H1 (cell line): ENCODE data around the gene REL. TPM values are rescaled to one million over a fixed set of nuclear protein-coding genes. Genes with fewer than 3 reads are reported as not detected.
A peak's percentile ranks its signal among the peaks of the same experiment; 100 is the strongest.

Source experiments
- CTCF ChIA-PET: fragments of 300-600 bp; sonication (Branson Sonifier 250); formaldehyde crosslinking; loops from one replicate; lab custom pipeline; 2021; ENCODE audit not compliant: partially characterized antibody; lab: Charles Lee
- POLR2A ChIA-PET: fragments of 300-600 bp; sonication (Branson Sonifier 250); formaldehyde crosslinking; loops from one replicate; lab custom pipeline; 2021; ENCODE audit warnings: inconsistent platforms; ENCODE audit not compliant: partially characterized antibody; lab: Charles Lee
- DNase-seq, 2 experiments: peaks; one replicate each; pipeline versions ENCODE4 v3.0.0 to v3.0.0-alpha.2; 2010 to 2022; ENCODE audit warnings: low spot score in 2 of 2, low read depth in 1 of 2, mixed read lengths in 1 of 2
- FAIRE-seq: peaks from 2 replicates; lab custom pipeline; 2011; peaks lifted over from hg19 to GRCh38; lab: Jason Lieb, UNC
- H2AFZ ChIP-seq: 2 replicates; pipeline ENCODE4 v1.8.1; 2012; ENCODE audit warnings: low read length, inconsistent platforms
- H2AK5ac ChIP-seq: 2 replicates; pipeline ENCODE4 v1.6.1; 2013; ENCODE audit warnings: low read depth, low read length
- H2BK120ac ChIP-seq: replicated peaks from 2 replicates; pipeline ENCODE3; 2013; ENCODE audit warnings: low read depth, low read length, inconsistent platforms
- H2BK12ac ChIP-seq: 2 replicates; pipeline ENCODE4 v1.6.1; 2013; ENCODE audit warnings: low read depth, low read length
- H2BK15ac ChIP-seq: 2 replicates; pipeline ENCODE4 v1.6.1; 2013; ENCODE audit warnings: low read length
- H2BK20ac ChIP-seq: 2 replicates; pipeline ENCODE4 v1.6.1; 2013; ENCODE audit warnings: low read length
- H2BK5ac ChIP-seq: 2 replicates; pipeline ENCODE4 v1.6.1; 2013; ENCODE audit warnings: low read depth, low read length
- H3K14ac ChIP-seq: 2 replicates; pipeline ENCODE4 v1.6.1; 2013; ENCODE audit warnings: inconsistent platforms; ENCODE audit not compliant: insufficient read length
- H3K18ac ChIP-seq: 2 replicates; pipeline ENCODE4 v1.6.1; 2013; ENCODE audit warnings: low read length; ENCODE audit errors: extremely low read depth
- H3K23ac ChIP-seq: 2 replicates; pipeline ENCODE4 v1.6.1; 2013; ENCODE audit warnings: inconsistent platforms; ENCODE audit not compliant: insufficient read length
- H3K23me2 ChIP-seq: 2 replicates; pipeline ENCODE4 v1.6.1; 2013; ENCODE audit warnings: low read depth, low read length
- H3K27ac ChIP-seq: 2 replicates; pipeline ENCODE4 v1.6.1; 2011; ENCODE audit warnings: low read depth, low read length, inconsistent platforms
- H3K27me3 ChIP-seq, 4 experiments: replicated peaks in 1 of 4; 1 replicate in 1 of 4; 2 replicates in 3 of 4; pipeline versions ENCODE4 v1.6.1 to v1.8.1; 2011 to 2013; ENCODE audit warnings: low read length in 3 of 4, mild to moderate bottlenecking in 3 of 4, inconsistent platforms in 2 of 4, mixed read lengths in 2 of 4, moderate library complexity in 1 of 4; ENCODE audit not compliant: control insufficient read depth in 3 of 4, insufficient read depth in 3 of 4; ENCODE audit errors: extremely low read depth in 1 of 4
- H3K36me3 ChIP-seq, 4 experiments: 2 replicates each; pipeline versions ENCODE4 v1.6.1 to v1.8.1; 2011 to 2013; ENCODE audit warnings: mild to moderate bottlenecking in 4 of 4, low read length in 3 of 4, moderate library complexity in 2 of 4, control low read depth in 1 of 4, inconsistent platforms in 1 of 4; ENCODE audit not compliant: insufficient read depth in 4 of 4, control insufficient read depth in 2 of 4
- H3K4ac ChIP-seq: replicated peaks from 2 replicates; pipeline ENCODE3; 2013; ENCODE audit warnings: low read length, low read depth, mixed read lengths, inconsistent platforms; ENCODE audit not compliant: insufficient read length
- H3K4me1 ChIP-seq, 4 experiments: replicated peaks in 1 of 4; 1 replicate in 1 of 4; 2 replicates in 3 of 4; pipeline versions ENCODE4 v1.6.1 to v1.8.1; 2011 to 2013; ENCODE audit warnings: low read length in 3 of 4, inconsistent platforms in 2 of 4, mixed read lengths in 1 of 4; ENCODE audit not compliant: insufficient read depth in 4 of 4, control insufficient read depth in 3 of 4
- H3K4me2 ChIP-seq, 2 experiments: 2 replicates each; pipeline versions ENCODE4 v1.6.1 to v1.8.1; 2011 to 2013; ENCODE audit warnings: low read depth in 2 of 2, low read length in 2 of 2, control low read depth in 1 of 2, inconsistent platforms in 1 of 2, mild to moderate bottlenecking in 1 of 2; ENCODE audit not compliant: insufficient read depth in 1 of 2
- H3K4me3 ChIP-seq, 4 experiments: fragments of 200-600, 300-600 bp in 1 of 4; sonication (generic), shearing (Covaris generic), sonication (Bioruptor Twin) in 1 of 4; 2 replicates each; pipeline versions ENCODE4 v1.5.1 to v1.8.1; 2011 to 2016; ENCODE audit warnings: low read length in 4 of 4, low read depth in 3 of 4, control low read depth in 2 of 4, inconsistent platforms in 2 of 4, mild to moderate bottlenecking in 2 of 4, mixed read lengths in 1 of 4, moderate library complexity in 1 of 4; ENCODE audit not compliant: insufficient read depth in 2 of 4; ENCODE audit errors: extremely low read depth in 1 of 4
- H3K56ac ChIP-seq: replicated peaks from 2 replicates; pipeline ENCODE3; 2013; ENCODE audit warnings: low read depth, mild to moderate bottlenecking, mixed read lengths, low read length, inconsistent platforms; ENCODE audit not compliant: insufficient read length
- H3K79me1 ChIP-seq: 2 replicates; pipeline ENCODE4 v1.6.1; 2013; ENCODE audit warnings: low read depth, low read length, control low read depth
- H3K79me2 ChIP-seq, 2 experiments: 2 replicates each; pipeline versions ENCODE4 v1.6.1 to v1.8.1; 2012 to 2013; ENCODE audit warnings: low read length in 2 of 2, mild to moderate bottlenecking in 2 of 2, inconsistent platforms in 1 of 2; ENCODE audit not compliant: insufficient read depth in 2 of 2, control insufficient read depth in 1 of 2
- H3K9ac ChIP-seq, 4 experiments: replicated peaks in 1 of 4; 1 replicate in 1 of 4; 2 replicates in 3 of 4; pipeline versions ENCODE4 v1.6.1 to v1.8.1; 2011 to 2013; ENCODE audit warnings: low read depth in 3 of 4, low read length in 3 of 4, control low read depth in 2 of 4, mild to moderate bottlenecking in 2 of 4, moderate library complexity in 2 of 4, inconsistent platforms in 1 of 4; ENCODE audit errors: extremely low read depth in 1 of 4
- H3K9me3 ChIP-seq, 2 experiments: 2 replicates each; pipeline versions ENCODE4 v1.6.1 to v1.8.1; 2012 to 2013; ENCODE audit warnings: mild to moderate bottlenecking in 2 of 2, moderate library complexity in 2 of 2, control low read depth in 1 of 2, inconsistent platforms in 1 of 2, low read depth in 1 of 2, low read length in 1 of 2, mixed read lengths in 1 of 2; ENCODE audit not compliant: insufficient read depth in 2 of 2
- H4K20me1 ChIP-seq, 2 experiments: replicated peaks in 1 of 2; 2 replicates each; pipeline versions ENCODE3 to v1.8.1; 2011 to 2013; ENCODE audit warnings: inconsistent platforms in 2 of 2, low read length in 2 of 2, mild to moderate bottlenecking in 1 of 2; ENCODE audit not compliant: insufficient read depth in 2 of 2, control insufficient read depth in 1 of 2
- H4K5ac ChIP-seq: 2 replicates; pipeline ENCODE4 v1.6.1; 2013; ENCODE audit warnings: low read length, low read depth, mixed read lengths, inconsistent platforms; ENCODE audit not compliant: insufficient read length
- H4K8ac ChIP-seq: 2 replicates; pipeline ENCODE4 v1.8.0; 2013; ENCODE audit warnings: mild to moderate bottlenecking, moderate library complexity, low read length, inconsistent platforms; ENCODE audit not compliant: insufficient read depth; ENCODE audit errors: extremely low read depth
- H4K91ac ChIP-seq: replicated peaks from 2 replicates; pipeline ENCODE3; 2013; ENCODE audit warnings: low read length, mixed read lengths, inconsistent platforms; ENCODE audit not compliant: insufficient read length
- BACH1 ChIP-seq: IDR thresholded peaks from 2 replicates; pipeline ENCODE4 v1.6.1; 2012; ENCODE audit warnings: low read length, improper control_type of control experiment
- JUND ChIP-seq: IDR thresholded peaks from 2 replicates; pipeline ENCODE4 v1.6.1; 2011; ENCODE audit warnings: mild to moderate bottlenecking, improper control_type of control experiment, low read length
- KDM1A ChIP-seq: fragments of 200-600, 300-600 bp; sonication (generic); IDR thresholded peaks from 2 replicates; pipeline ENCODE4 v1.7.1; 2016; ENCODE audit warnings: mild to moderate bottlenecking, low read length, borderline replicate concordance
- POLR2A ChIP-seq, 2 experiments: IDR thresholded peaks; 1 replicate in 1 of 2; 2 replicates in 1 of 2; pipeline ENCODE4 v1.6.1; 2011; ENCODE audit warnings: low read depth in 2 of 2, low read length in 2 of 2, mild to moderate bottlenecking in 2 of 2; ENCODE audit errors: control extremely low read depth in 1 of 2
- RFX5 ChIP-seq: IDR thresholded peaks from 2 replicates; pipeline ENCODE4 v1.6.1; 2011; ENCODE audit warnings: low read depth, low read length, improper control_type of control experiment, borderline replicate concordance
- RXRA ChIP-seq: IDR thresholded peaks from 2 replicates; pipeline ENCODE4 v1.6.1; 2011; ENCODE audit warnings: low read depth, mild to moderate bottlenecking, low read length, moderate library complexity; ENCODE audit not compliant: insufficient read depth
- ZNF274 ChIP-seq: IDR thresholded peaks from 2 replicates; pipeline ENCODE4 v1.7.0; 2012; ENCODE audit warnings: low read length, borderline replicate concordance; ENCODE audit errors: extremely low read depth
- WGBS, 2 experiments: shearing (Covaris generic) in 1 of 2; methylation state at CpG; one replicate each; pipeline versions ENCODE4 v1.1.6 to v1.1.7; 2013 to 2015; ENCODE audit warnings: low lambda C conversion rate in 2 of 2, mixed read lengths in 2 of 2, inconsistent platforms in 1 of 2, low coverage in 1 of 2, missing lambda C conversion rate in 1 of 2; ENCODE audit not compliant: insufficient replicate concordance in 2 of 2, insufficient coverage in 1 of 2, insufficient read length in 1 of 2; ENCODE audit errors: extremely low coverage in 1 of 2, missing lambda C conversion rate in 1 of 2; 5-methylcytosine and 5-hydroxymethylcytosine counted together
- polyA plus RNA-seq, 7 experiments: library from polyadenylated mRNA; depleted of rRNA in 3 of 7; stranded (reverse) in 5 of 7; unstranded in 2 of 7; fragments of >200 nt in 5 of 7; fragments of 200-250 nt in 2 of 7; gene quantifications; 1 replicate in 5 of 7; 2 replicates in 1 of 7; 4 replicates in 1 of 7; pipeline versions ENCODE4 v1.2.1 to v1.2.3, GENCODE V29; 2011 to 2013; ENCODE audit warnings: missing spikeins in 2 of 7, mixed read lengths in 2 of 7
- total RNA-seq: library from RNA; stranded (reverse); fragmentation: NEBNext Ultra II Directional; extraction: Animal tissue kit (Norgen Biotek cat#: 25700); gene quantifications from 2 replicates; pipeline ENCODE4 v1.2.1, GENCODE V29; 2021

REL gene
- total and polyA plus RNA-seq, 2 of the 8 experiments (the other 6 are each of a cell fraction or from before 2014, with no cell fraction given): 1.5 to 7.5 TPM

GRCh38 chr2:60839126-60839813 lies 42.1 kb upstream of the REL start:
- WGBS, 2 experiments: 59% methylated on average over 9 of the region's 9 CpGs; no CpG with 5 or more reads in 1 of the 2 experiments
- Histone ChIP-seq H3K9me3 (no peaks in the 10 kb centered on the region), H3K56ac (no peak overlapping the region), H3K36me3 (no peaks in the 10 kb centered on the region), H3K4me2 (no peak overlapping the region), H3K79me2 (no peaks in the 10 kb centered on the region), H3K27ac (no peak overlapping the region), H2BK20ac (no peak overlapping the region), H4K91ac (no peak overlapping the region), H2AK5ac (no peak overlapping the region), H3K27me3 (peaks cover 12 to 57% (median 38%) of the 10 kb centered on the region in 4 experiments), H2BK15ac (no peak overlapping the region), H3K4ac (no peak overlapping the region), H2AFZ (no peak overlapping the region), H3K4me1 (no peaks in the 10 kb centered on the region), H3K9ac (no peak overlapping the region), H3K18ac (no peak overlapping the region), H3K14ac (no peak overlapping the region), H2BK12ac (no peak overlapping the region), H2BK5ac (no peak overlapping the region), H3K23me2 (no peaks in the 10 kb centered on the region), H4K5ac (no peak overlapping the region), H4K20me1 (no peaks in the 10 kb centered on the region), H3K79me1 (no peaks in the 10 kb centered on the region), H4K8ac (no peak overlapping the region), H2BK120ac (no peak overlapping the region), H3K23ac (no peak overlapping the region), H3K4me3 (no peak overlapping the region)
- DNase-seq: peak in 1 of 2 experiments; percentile 17
- ChIA-PET CTCF (interaction anchor here (0.7 to 1.3 kb wide), 4 partner anchors 10 to 161 kb away, joined by 3 to 4 read pairs (median 4); no protein-coding TSS in a partner anchor), POLR2A (no interaction called here)
- TF ChIP-seq RFX5 (no peak), ZNF274 (no peak), KDM1A (no peak), BACH1 (no peak), RXRA (peak; percentile 76; the same call in 1 of the 2 replicates), JUND (0 out of 2 replicates have a peak, but pooled peaks have one; percentile 35), POLR2A (IDR thresholded peaks at IDR 0.05; ENCODE audit: control extremely low read depth in 1 of 2, low read depth in 2 of 2, low read length in 2 of 2) (no peak)
- peak; percentile 80 for FAIRE-seq
